NT2/D1 (cell line): Measurements from ENCODE around the gene ARL15.

ENCODE experiments used
- YY1 ChIP-seq: IDR thresholded peaks from 2 replicates; pipeline ENCODE4 v1.6.1; 2011; ENCODE audit not compliant: insufficient read length, insufficient read depth
- ZNF274 ChIP-seq: IDR thresholded peaks from 2 replicates; pipeline ENCODE4 v1.6.1; 2011; ENCODE audit warnings: mild to moderate bottlenecking, low read depth, low read length

- TF ChIP-seq YY1 (no peak), ZNF274 (no peak)
Observed at GRCh38 chr5:54049144-54049543, 261.2 kb downstream of the ARL15 start.
